Measurements from ENCODE around the gene CCDC192.
"Not testable (repeated sequence)": the region's sequence is repeated elsewhere in the genome, so short reads cannot be mapped to it uniquely, and the experiment has no call there.

Gene CCDC192

GRCh38 chr5:127667926-127668325 lies 35.3 kb upstream of the CCDC192 start:
- H3K27ac ChIP-seq, result no peak overlapping the region

DNA sequence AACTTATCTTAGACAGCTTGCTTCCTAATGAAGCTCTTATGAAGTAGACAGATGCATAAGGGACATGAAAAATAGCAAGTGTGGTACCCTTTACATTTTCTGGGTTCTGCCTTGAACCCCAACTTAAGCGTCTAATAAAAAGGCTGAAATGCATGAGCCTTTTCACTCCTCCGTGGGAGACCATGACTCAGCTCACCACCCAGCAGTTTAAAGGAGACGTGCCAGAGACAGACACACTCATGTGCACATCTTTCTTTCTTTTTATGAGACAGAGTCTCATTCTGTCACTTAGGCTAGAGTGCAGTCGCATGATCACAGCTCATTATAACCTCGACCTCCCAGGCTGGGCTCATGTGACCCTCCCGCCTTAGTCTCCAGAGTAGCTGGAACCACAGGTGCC lies 32.0 kb upstream of the CCDC192 start:
- no peak overlapping the region for H3K27ac ChIP-seq
- no peak for TF ChIP-seq CTCF (conservative IDR thresholded peaks at IDR 0.05)
- no peak for TF ChIP-seq ZFX (IDR thresholded peaks at IDR 0.05)

More at GRCh38 chr5:127667926-127668325, 35.3 kb upstream of the CCDC192 start:
- TF ChIP-seq CTCF (conservative IDR thresholded peaks at IDR 0.05), result no peak
- no peak for TF ChIP-seq ZFX (IDR thresholded peaks at IDR 0.05)

DNA sequence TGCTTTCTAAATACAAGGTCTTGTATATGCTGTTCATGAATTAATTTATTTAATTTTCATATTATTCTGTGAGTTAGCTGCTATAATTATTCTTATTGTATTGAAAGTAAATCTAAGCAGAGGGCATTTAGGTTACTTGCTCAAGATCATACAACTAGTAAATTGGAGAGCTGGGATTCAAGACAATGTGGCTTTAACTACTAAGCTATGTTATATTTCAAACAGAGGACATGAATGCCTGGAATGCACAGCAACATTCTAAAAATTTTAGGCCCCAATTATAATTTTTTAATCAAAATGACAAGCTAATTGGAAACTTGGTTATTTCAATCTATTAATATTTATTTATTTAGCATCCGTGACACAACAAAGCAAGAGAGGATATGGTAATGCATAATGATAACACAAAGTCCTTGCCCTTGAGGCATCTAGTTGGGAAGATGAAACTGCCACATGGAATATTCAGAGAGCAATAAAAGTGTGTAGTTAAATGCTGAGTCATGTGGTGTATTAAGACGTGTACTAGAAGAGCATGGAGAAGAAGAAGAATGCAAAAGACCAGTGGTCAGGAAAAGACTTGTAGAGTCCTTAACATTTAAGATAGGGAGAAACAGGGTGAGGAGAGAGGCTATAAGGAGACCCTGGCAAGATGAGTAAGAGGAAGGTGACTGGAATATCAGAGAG lies 29.9 kb upstream of the CCDC192 start:
- H3K27ac ChIP-seq, result no peak overlapping the region
- no peak for TF ChIP-seq ZFX (IDR thresholded peaks at IDR 0.05)
- no peak for TF ChIP-seq CTCF (conservative IDR thresholded peaks at IDR 0.05)

- not testable (repeated sequence) for H3K27ac ChIP-seq
These were observed 26.2 kb upstream of the CCDC192 start for GRCh38 chr5:127676951-127677350.

- not testable (repeated sequence) for H3K27ac ChIP-seq
These were observed 23.4 kb upstream of the CCDC192 start for GRCh38 chr5:127679691-127680330.

DNA sequence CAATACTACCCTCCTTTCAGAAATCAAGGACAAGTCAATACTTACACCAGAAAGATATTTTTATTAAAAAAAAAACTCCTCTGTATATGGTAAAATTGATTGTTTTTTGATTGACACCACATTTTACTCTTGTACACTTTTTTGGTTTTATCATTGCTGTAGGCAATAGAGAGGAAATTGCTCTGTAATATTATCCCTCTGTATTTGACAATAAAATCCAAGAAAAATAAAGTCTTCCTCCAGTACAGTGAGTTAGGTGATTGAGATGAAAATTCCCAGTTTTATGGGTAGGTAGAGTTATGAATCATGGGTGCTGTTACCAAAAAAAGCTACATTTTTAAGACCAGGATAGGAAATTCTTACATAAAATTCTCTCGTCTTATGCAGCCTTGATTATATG lies 22.6 kb upstream of the CCDC192 start:
- H3K27ac ChIP-seq, result no peak overlapping the region
- no peak for TF ChIP-seq ZFX (IDR thresholded peaks at IDR 0.05)
- no peak for TF ChIP-seq CTCF (conservative IDR thresholded peaks at IDR 0.05)

GRCh38 chr5:127683008-127683407 lies 20.2 kb upstream of the CCDC192 start:
- H3K27ac ChIP-seq, result no peak overlapping the region
- TF ChIP-seq CTCF (conservative IDR thresholded peaks at IDR 0.05) (no peak), ZFX (IDR thresholded peaks at IDR 0.05) (no peak)

DNA sequence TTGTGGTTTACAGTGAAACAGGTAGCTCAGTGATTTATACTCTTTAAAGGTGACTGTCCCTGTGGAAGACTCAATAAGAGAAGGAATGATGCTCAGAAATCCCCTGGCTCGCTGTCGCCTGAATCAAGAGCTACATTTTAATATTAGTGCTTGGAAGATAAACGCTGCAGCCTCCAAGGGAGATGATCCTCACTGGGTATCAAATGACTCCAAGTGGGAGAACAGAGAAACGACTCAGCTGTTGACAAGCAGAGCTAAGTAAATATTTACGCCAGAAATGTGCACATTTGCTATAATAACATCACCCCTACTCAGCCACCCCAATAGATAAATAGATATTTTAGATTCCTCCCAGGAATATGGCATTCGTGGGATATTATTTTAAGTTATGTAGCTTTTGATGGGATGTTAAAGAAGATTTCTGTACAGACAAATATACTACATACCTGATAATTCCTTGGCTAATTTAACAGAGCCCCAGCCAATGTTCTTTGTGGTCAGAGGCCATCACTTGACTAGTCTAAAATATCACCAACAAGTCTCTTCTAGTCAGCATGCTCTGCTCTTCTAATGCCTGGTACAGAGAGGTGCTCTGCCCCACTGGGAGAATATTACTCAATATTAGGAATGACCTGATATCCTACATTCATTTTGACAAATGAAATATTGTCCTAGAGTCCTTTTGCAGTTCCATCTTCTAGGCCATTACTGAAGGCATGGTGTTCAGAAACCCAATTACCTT lies 18.3 kb upstream of the CCDC192 start:
- H3K27ac ChIP-seq, result no peak overlapping the region
- no peak for TF ChIP-seq CTCF (conservative IDR thresholded peaks at IDR 0.05)
- no peak for TF ChIP-seq ZFX (IDR thresholded peaks at IDR 0.05)
